IPS-20b (cell line): ENCODE data around the gene EML1.

Source experiments
- H3K27ac ChIP-seq: one replicate; pipeline ENCODE4 v1.5.1; 2013; ENCODE audit warnings: low read length
- H3K27me3 ChIP-seq: 2 replicates; pipeline ENCODE4 v1.6.1; 2013; ENCODE audit warnings: mild to moderate bottlenecking, low read length, inconsistent platforms; ENCODE audit not compliant: insufficient read depth
- H3K36me3 ChIP-seq: 2 replicates; pipeline ENCODE4 v1.6.1; 2013; ENCODE audit warnings: low read depth, mild to moderate bottlenecking, inconsistent platforms, low read length, moderate library complexity; ENCODE audit not compliant: insufficient read depth
- H3K4me1 ChIP-seq: 2 replicates; pipeline ENCODE4 v1.6.1; 2013; ENCODE audit warnings: mild to moderate bottlenecking, control low read depth, inconsistent platforms, low read length, moderate library complexity; ENCODE audit not compliant: insufficient read depth
- H3K4me3 ChIP-seq: 2 replicates; pipeline ENCODE4 v1.5.1; 2013; ENCODE audit warnings: mild to moderate bottlenecking, low read length, inconsistent platforms
- H3K9ac ChIP-seq: 2 replicates; pipeline ENCODE4 v1.6.1; 2013; ENCODE audit warnings: low read depth, mild to moderate bottlenecking, inconsistent platforms, low read length, moderate library complexity
- H3K9me3 ChIP-seq: 2 replicates; pipeline ENCODE4 v1.6.1; 2013; ENCODE audit warnings: mild to moderate bottlenecking, low read depth, low read length, inconsistent platforms; ENCODE audit not compliant: insufficient read depth

EML1 gene

GRCh38 chr14:99971087-99971940 is 178.1 kb downstream of the EML1 start:
- H3K9ac ChIP-seq, result peak overlapping the region; percentile 67; the same call in 1 of the 2 replicates
- H3K27ac ChIP-seq, result no peak overlapping the region
- H3K27me3 ChIP-seq, result peaks cover 44% of the 10 kb centered on the region
- peaks cover 4% of the 10 kb centered on the region for H3K4me1 ChIP-seq
- peak overlapping the region; percentile 60; the same call in 1 of the 2 replicates for H3K4me3 ChIP-seq
- H3K36me3 ChIP-seq, result no peaks in the 10 kb centered on the region
- no peaks in the 10 kb centered on the region; the same call in 1 of the 2 replicates for H3K9me3 ChIP-seq

DNA sequence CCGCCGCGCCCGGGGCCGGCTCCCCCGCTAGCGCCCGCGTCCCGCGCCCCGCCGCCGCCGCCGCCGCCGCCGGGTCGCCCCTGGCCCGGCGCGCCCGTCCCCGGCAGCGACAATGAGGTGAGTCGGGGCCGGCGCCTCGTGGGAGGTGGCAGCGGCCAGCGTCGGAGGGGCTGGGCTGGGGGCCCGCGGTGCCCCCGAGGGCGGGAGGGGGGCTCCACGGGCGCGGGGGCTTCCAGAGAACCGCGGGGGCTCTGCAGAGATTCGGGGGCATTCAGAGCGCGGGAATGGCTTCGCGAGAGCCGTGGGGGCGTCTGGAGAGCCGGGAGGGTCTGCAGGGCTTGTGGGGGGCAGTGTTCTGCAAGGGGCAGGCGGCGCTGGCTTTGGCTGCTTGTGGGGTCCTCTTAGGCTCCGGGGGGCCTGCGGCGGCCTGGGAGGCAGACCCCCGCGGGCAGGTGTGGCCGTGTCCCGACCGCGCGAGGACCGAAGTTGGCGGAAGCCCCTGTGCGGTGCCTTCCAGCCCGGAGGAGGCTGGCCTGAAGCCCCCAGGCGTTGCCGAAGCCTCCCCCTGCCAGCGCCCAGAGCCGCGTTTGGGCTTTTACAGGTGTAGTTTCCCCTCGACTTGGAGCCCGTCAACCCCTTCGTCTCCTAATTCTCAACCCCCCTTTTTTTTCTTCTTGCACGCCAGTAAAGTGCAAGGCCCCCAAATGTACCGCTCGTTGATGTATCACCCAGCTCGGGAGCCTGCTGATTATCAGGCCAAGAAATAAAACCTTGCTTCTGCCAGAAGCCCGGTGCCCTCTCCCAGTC is 178.9 kb downstream of the EML1 start:
- H3K36me3 ChIP-seq, result no peaks in the 10 kb centered on the region
- no peak overlapping the region for H3K27ac ChIP-seq
- peak overlapping the region; percentile 78; the same call in 1 of the 2 replicates for H3K9ac ChIP-seq
- no peaks in the 10 kb centered on the region; the same call in 1 of the 2 replicates for H3K9me3 ChIP-seq
- peaks cover 4% of the 10 kb centered on the region for H3K4me1 ChIP-seq
- H3K4me3 ChIP-seq, result peak overlapping the region; percentile 91
- peaks cover 44% of the 10 kb centered on the region for H3K27me3 ChIP-seq

DNA sequence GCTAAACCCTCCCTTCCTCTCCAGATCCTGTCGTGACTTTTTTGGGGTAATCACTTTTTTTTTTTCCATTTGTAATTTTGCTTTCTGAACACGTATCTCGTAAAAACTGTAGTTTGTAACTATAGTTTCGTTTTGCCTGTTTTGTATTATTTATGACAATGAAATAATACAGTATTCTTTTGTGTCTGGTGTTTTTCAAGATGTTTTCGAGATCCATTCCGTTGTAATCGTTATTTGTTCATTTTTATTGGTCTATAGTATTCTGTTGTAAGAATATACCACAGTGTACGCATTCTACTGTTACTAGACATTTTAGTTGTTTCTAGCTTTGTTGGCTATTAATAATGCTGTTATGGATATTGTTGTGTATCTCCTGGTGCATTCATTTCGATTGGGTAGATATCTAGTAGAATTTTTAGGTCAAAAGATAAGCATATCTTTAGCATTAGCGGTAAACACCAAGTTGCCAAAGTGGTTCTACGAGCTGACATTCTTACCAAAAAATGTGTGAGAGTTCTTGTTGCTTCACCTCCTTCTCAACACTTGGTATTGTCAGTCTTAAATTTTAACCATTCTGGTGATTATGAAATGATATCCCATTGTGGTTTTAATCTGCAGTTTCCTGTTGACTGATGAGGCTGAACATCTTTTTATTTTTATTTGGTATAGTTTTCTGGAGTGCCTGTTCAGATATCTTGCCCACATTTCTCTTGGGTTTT is 179.7 kb downstream of the EML1 start:
- H3K4me1 ChIP-seq, result peaks cover 4% of the 10 kb centered on the region
- H3K9ac ChIP-seq, result peak overlapping the region; percentile 78; the same call in 1 of the 2 replicates
- peaks cover 44% of the 10 kb centered on the region for H3K27me3 ChIP-seq
- no peak overlapping the region for H3K27ac ChIP-seq
- H3K4me3 ChIP-seq, result peak overlapping the region; percentile 91
- H3K9me3 ChIP-seq, result no peaks in the 10 kb centered on the region; the same call in 1 of the 2 replicates
- H3K36me3 ChIP-seq, result no peaks in the 10 kb centered on the region

DNA sequence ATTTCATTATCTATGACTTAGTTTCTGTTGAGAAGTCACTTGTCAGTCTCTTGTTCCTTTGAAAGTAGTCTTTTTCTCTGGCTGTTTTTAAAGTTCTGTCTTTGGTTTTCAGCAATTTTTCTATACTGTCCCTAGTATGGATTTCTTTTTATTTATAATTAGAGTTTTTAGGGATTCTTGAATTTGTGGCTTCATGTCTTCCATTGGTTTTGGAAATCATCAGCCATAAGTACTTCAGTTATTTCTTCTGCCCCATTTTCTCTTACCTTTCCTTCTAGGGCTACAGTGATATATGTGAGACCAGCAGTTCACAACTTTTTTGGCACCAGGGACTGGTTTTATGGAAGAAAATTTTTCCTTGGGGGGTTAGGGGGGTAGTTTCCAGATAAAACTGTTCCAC is 182.0 kb downstream of the EML1 start:
- peaks cover 22% of the 10 kb centered on the region for H3K27me3 ChIP-seq
- H3K4me1 ChIP-seq, result no peaks in the 10 kb centered on the region; the same call in 1 of the 2 replicates
- H3K4me3 ChIP-seq, result no peak overlapping the region
- no peak overlapping the region for H3K27ac ChIP-seq
- H3K9me3 ChIP-seq, result no peaks in the 10 kb centered on the region; the same call in 1 of the 2 replicates
- H3K36me3 ChIP-seq, result no peaks in the 10 kb centered on the region
- no peak overlapping the region for H3K9ac ChIP-seq

GRCh38 chr14:99976021-99976420 is 182.8 kb downstream of the EML1 start:
- no peaks in the 10 kb centered on the region for H3K9me3 ChIP-seq
- H3K4me3 ChIP-seq, result no peak overlapping the region
- H3K27ac ChIP-seq, result no peak overlapping the region
- peaks cover 13% of the 10 kb centered on the region for H3K27me3 ChIP-seq
- no peaks in the 10 kb centered on the region for H3K4me1 ChIP-seq
- no peaks in the 10 kb centered on the region for H3K36me3 ChIP-seq
- no peak overlapping the region for H3K9ac ChIP-seq

DNA sequence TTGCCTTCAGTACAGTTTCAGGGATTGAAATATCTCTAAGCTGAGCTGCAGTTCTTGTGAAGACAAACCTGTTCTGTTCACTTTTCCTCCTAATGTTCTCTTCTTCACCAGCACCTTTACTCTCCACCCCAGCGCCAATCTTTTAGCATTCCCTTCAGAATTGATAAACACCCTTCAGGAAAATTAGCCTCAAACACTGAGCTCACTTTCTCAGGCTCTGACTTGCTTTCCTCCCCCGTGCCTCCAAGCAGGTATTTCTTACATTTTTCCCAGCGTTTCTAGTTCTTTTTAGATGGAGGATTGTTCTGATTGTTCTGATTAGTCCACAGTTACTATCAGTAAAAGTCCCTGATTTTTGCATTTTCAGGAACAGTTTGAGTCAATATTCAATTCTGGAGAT is 183.5 kb downstream of the EML1 start:
- Histone ChIP-seq H3K27me3 (peaks cover 13% of the 10 kb centered on the region), H3K9me3 (no peaks in the 10 kb centered on the region), H3K27ac (no peak overlapping the region), H3K4me1 (no peaks in the 10 kb centered on the region; the same call in 1 of the 2 replicates), H3K4me3 (no peak overlapping the region), H3K36me3 (no peaks in the 10 kb centered on the region), H3K9ac (no peak overlapping the region)

DNA sequence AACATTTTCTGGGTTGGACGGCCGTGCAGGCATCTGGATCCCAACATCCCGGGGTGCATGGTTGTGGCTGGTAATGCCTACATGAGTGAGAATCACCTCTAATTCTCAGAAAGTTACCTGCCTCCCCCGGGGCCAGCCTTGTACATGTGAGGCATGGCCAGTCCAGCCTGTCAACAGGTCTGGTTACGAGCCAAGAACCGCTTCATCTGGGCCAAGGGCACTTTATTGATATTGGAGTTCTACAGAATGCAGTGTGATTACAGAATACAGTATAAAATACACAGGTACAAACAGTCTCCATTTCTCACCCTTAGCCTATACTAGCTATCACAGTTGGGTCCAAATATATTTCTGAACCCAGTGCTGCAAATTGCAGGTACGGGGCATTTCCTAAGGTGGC is 187.1 kb downstream of the EML1 start:
- Histone ChIP-seq H3K4me3 (no peak overlapping the region), H3K36me3 (no peaks in the 10 kb centered on the region), H3K27me3 (no peaks in the 10 kb centered on the region), H3K9me3 (no peaks in the 10 kb centered on the region), H3K4me1 (no peaks in the 10 kb centered on the region; the same call in 1 of the 2 replicates), H3K9ac (no peak overlapping the region), H3K27ac (no peak overlapping the region)

- H3K4me3 ChIP-seq, result no peak overlapping the region
- peaks cover 6% of the 10 kb centered on the region; the same call in 1 of the 2 replicates for H3K9me3 ChIP-seq
- H3K27me3 ChIP-seq, result no peaks in the 10 kb centered on the region
- no peaks in the 10 kb centered on the region for H3K36me3 ChIP-seq
- H3K4me1 ChIP-seq, result no peaks in the 10 kb centered on the region; the same call in 1 of the 2 replicates
- no peak overlapping the region for H3K27ac ChIP-seq
- no peak overlapping the region for H3K9ac ChIP-seq
Observed at GRCh38 chr14:99981806-99982205, 188.6 kb downstream of the EML1 start.

- Histone ChIP-seq H3K27ac (no peak overlapping the region), H3K9me3 (peaks cover 7% of the 10 kb centered on the region; the same call in 1 of the 2 replicates), H3K9ac (no peak overlapping the region), H3K4me3 (no peak overlapping the region), H3K36me3 (no peaks in the 10 kb centered on the region), H3K27me3 (no peaks in the 10 kb centered on the region), H3K4me1 (no peaks in the 10 kb centered on the region; the same call in 1 of the 2 replicates)
Observed at GRCh38 chr14:99982537-99983250, 189.5 kb downstream of the EML1 start.

- Histone ChIP-seq H3K27ac (no peak overlapping the region), H3K9ac (no peak overlapping the region), H3K4me1 (no peaks in the 10 kb centered on the region; the same call in 1 of the 2 replicates)
Observed at GRCh38 chr14:99983251-99984015, 190.2 kb downstream of the EML1 start.

More at GRCh38 chr14:99983251-99984015, 190.2 kb downstream of the EML1 start:
- Histone ChIP-seq H3K4me3 (no peak overlapping the region), H3K27me3 (no peaks in the 10 kb centered on the region), H3K36me3 (no peaks in the 10 kb centered on the region), H3K9me3 (peaks cover 7% of the 10 kb centered on the region; the same call in 1 of the 2 replicates)
